ENCODE results near the gene ATP4B.

ATP4B gene

DNA sequence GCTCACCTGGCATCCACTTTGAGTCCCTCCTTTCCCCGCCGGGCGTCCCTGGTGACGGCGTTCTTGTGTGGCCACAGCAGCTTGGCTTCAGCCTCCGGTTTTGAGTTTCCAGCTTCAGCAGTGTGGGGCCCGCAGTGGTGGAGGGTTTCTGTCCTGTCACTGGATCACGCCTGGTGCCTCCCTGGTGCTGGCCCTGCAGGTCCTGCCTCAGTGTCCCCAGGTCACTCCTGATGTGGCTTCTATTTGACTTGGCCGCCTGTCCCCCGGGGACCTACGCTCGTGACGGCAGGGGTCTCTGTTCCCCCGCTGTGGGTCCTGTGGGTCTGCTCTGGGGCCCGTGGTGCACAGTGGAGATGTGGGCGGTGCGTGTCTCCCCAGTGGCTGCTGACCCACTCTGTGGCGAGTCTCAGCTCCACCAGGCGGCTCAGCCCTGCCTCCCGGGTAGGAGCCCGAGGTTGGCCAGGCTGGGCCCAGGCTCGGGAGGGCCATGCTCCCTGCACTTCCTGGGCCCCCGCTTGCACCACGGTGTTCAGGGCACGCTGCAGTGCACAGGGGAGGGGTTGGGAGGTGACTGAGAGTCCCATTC lies 1.9 kb downstream of the ATP4B start:
- no peak for DNase-seq

DNA sequence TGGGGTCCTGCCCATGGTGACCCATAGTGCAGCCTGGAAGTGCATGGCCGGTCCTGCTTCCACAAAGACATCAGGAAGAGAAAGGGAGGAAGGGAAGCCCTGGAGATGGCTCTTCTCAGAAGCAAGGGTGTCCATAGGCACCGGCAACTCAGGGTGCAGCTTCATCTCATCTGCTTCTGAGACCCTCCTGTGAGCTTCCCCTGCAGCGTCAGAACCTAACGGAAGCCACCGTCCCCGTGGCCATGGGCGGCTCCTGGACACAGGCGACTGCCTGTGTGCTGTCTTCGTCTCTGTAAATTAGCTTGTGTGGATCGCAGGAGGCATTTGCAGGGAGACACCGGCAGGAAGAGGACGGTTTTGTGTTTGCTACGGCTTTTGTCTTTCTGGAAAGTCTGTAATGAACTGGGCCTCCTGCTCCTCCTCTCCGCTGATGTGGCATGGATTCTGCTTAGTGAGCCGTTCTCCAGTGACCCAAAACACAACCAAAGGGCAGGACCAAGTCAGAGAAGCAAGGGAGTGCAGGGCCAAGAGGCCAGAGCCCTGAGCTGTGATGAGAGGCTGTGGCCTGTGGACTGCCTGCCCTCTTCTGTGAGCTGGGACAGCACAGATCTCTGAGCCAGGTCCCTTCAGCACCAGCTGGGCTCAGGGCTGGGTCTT lies 2.5 kb downstream of the ATP4B start:
- no peak for DNase-seq

DNA sequence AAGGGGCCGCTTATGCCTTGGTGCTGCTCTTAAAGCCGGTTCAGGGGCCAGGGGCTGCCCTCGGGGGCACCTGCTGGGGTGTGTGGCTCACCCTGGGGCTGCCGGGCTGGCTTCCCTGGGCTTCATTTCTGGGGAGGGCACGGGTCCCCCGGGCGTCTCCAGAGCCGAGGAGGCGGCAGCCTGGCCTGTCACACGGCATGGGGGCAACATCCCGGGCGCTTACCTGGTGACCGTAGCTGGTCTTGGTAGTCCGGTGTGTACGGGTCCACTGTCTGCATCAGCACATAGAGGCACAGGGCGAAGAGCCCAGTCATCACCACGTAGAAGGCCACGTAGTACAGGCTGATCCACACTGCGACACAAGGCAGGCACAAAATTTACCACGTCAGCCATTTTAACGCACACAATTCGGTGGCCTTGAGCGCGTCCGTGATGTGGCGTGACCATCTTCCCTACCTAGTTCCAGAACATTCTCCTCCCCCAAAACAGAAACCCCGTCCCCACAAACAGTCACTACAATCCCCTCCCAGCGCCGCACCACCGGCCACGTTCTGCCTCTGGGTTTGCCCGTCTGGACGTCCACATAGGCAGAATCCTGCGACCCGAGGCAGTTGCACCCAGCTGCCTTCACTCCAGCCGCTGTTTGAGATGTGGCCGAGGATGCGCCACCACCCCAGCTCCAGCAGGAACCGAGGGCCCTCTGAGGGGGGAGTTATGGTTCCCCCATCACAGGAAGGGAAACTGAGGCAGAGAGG lies 3.2 kb downstream of the ATP4B start:
- DNase-seq = no peak

DNA sequence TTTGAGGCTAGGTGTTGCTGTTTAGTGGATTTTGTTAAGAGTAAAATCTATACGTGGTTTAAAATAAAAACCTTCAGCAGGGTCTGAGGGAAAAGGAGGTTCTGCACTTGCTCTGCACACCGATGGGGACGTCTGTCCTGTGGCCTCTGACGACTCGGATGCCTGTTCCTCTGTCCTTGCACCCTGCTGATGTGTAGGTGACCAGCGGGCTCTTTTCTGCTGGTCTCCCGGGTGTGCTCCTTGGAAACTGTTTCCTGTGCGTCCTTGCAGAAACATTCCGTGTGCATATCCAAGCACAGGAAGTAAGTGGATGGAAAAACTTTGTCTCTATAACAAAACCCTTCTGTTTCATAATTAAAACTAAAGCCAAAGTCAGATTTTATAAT lies 3.8 kb downstream of the ATP4B start:
- DNase-seq = no peak

DNA sequence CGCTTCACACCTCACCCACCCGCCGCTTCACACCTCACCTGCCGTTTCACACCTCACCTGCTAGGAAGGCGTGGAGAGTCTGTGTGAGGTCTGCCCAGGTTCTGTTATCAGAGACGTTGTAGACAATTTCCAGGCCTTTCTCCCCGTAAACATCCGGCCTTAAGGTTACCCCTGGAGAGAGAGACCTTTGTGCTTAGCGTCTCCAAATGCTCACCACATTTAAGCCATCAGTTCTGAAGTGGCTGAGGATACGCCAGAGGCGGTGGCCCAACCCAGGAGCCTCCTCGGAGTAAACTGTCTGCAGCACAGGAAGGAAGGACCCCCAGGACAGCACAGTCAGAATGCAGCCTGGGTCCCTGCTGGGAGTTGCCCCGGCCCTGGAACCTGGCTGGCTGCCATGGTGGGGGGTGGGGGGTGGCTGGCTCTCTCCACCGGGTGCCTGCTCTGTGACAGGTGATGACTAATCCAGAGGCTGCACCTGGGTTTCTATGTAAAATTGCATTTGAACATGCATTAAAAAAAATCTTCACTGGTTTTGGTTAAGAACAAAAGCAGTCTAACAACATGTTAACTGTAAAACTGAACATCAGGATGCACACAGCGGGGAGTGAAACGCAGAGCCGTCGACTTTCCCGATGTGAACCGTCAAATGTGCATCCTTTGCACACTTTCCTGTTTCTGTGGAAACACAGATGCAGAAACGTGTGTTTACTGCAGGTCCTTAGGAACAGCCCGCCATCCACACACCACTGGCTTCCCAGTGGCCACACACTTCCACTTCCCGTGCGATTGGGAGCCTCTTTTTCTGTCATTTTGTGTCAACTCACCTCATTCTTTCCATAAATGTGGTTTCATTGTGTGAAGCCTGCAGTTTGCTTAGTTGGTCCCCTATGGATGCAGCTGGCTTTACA lies 4.5 kb downstream of the ATP4B start:
- DNase-seq = no peak

DNA sequence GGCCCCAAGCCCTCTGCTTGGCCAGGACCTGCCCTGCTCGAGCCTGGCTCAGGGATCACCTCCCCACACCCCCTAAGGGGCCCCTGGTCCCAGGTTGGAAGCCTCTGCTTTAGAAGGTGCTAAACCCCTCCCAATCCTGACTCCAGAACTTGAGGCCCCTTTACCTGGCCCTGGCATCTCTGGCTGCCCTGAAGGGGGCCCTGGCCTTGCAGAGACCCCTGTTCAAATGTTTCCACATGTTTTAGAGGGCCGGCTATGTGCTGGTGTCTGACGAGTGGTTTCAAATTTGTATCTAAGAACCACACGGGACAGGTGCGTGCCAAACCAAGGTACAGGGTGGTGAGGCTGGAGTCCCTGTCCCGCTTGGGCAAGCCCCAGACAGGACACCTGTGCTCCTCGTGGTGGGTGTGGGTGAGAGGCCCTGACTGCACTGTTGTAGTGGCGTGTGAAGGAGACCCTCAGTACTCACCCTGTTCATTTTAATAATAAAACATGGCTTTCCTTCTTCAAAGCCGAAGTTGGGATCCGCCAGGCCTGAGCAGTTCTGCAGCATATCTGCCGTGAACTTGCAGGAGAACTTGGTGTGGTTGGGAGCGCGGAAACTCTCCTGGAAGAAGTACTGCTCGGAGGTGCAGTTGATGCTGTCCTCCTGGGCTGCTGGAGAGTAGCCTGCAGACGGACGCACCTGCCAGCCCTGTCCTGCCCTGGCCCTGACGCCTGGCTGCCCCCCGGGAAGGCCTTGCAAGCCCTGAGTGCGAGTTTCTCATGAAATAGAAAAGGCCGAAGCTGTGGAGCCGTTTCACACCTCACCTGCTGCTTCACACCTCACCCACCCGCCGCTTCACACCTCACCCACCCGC lies 5.4 kb downstream of the ATP4B start:
- DNase-seq = no peak

DNA sequence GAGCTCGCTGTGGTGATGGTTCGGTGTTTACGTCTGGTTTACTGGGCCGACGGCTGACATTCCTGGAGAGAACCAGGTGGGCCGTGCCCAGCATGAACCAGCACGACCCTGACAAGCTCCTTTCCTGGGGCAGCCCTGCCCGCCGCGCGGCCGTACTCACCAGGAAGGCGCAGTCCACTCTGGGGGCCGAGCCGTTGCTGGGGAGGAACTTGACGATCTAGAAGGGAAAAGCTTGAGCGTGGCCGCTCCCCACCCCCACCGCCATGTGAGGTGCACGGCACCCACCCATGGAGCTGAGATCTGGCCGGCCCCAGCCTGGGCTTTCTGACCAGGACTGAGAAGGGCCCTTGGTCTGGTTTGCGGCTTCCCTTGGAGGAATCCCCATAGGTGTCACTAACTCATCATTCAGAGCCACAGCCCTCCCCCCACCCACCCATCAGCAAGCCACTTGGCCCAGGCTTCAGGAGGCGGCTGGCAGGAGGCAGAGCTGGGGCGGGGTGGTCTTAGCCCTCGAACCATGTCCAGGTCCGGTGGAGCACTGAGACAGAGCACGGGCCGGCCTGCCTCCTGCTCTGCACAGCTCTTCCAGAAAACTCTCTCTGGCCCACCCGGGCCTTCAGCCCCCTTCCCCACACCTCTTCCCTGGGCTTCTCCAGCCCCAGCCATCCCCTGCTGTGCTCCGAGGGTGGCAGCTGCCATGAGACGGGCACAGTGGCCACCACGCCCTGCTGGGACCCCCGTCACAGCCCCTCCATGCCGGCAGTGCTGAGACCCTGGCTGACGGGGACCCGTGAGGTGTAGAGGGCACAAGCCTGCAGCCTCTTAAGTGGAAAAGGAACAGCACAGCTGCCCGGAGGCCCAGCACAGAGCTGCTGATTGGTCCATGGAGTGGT lies 6.2 kb downstream of the ATP4B start:
- DNase-seq = no peak

DNA sequence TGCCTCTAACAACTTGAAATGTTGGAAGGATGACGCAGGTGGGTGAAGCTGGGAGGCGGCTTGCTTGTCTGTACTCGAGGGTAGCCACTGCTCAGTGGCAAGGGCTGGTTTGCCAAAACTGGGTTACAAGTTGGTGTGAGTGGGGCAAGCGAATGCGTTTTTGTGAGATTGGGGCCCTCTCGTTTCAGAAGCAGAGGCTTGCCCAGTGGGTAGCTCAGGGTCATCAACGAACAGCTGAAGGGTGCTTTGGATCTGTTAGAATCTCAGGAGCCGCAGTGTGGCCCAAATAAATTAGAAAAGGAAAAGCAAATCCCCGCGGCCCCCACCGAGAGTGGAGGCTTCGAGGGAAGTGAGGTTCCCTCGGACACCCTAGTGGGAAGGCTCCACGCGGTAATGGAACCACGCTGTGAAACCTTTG lies 7.3 kb downstream of the ATP4B start:
- DNase-seq = no peak

DNA sequence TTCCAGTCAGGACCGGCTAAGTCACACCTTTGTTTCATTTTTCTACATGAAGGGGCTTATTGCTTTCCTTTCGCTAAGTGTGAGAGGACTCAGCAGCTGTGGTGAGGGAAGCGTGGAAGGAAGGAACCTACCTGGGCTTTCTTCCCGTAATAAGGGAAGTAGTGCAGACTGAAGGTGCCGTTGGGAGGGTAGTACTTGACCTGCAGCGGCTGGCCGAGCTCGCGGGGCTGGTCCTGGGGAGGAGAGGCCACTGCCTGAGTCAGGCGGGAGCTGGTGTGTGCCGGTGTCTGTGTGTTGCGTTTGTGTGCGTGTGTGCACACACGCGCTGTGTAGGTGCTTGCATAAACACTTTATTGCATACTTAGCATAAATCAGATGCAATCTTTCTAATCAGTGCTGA lies 7.7 kb downstream of the ATP4B start:
- no peak for DNase-seq

DNA sequence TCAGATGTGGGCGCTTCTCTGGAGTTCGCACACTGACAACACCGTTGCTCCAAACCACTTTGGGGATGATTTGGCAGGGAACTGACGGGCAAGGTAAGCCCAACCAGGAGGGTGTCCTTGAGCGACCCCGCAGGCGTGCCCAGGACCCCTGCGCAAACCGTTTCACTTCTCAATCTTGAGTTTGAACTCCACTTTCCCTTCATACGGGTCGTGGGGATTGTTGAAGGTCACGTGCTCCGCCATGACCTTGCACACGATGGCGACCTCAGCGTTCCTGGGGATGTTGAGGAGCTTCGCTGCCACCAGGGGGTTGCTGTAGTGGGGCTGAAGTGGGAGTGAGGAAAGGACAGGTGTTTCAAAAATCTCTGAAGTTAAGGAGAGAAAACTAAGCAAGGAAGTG lies 8.8 kb downstream of the ATP4B start:
- DNase-seq = no peak

DNA sequence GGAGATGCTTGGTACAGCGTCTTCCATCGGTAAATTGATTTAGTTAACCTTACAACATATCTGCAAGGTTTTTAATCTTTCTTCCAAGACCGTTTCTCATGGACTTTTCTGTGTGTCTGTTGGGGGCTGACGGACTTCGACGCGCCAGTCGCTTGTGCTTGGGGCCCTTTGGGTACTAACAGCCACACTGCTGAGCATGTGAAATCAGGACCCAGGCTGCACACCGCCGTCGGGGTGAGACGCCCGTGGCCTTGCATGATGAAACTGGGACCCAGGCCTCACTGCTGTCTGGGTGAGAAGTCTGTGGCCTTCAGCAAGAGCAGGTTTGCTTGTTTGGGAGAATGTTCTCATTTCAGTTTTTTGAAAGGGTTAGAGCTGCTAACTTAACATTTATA lies 9.8 kb downstream of the ATP4B start:
- no peak for DNase-seq

DNA sequence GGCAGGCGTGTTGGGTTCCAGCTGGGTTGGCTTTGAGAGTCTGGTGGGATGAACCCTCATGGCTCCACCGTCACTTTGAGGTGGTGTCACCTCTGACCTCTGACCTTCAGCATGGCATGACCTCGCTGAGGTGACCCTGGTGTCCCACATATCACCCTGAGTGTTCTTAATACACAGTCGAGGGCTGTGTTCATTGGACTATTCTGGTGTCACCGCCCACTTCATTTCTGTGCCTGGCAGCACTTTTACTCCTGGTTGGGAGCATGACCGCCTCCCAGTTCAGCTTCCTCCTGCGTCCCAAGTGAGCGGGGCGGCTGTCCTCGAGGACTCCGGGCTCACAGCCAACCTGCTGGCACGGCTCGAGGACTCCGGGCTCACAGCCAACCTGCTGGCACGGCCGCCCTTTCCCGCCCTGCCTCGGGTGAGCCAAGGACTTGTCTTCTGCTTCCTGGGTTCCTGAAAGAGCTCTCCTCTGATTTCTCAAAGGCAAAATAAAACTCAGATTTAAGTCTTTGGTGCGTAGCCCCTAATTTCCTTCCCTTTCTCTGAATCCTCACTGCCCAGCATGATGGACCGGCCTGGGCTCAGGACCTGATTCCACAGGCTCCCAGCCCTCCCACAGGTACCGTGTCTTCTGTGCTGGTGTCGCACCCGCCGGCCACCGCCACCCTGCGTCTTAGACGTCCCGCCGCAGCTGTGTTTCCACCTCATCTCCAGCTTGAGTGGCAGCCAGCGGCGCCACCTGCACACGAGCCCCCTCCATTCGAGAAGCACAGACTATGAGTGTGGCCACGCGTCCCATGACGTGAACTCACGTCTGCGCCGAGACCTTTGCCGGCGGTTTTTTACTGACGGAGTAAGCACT lies 10.4 kb downstream of the ATP4B start:
- no peak for DNase-seq

DNA sequence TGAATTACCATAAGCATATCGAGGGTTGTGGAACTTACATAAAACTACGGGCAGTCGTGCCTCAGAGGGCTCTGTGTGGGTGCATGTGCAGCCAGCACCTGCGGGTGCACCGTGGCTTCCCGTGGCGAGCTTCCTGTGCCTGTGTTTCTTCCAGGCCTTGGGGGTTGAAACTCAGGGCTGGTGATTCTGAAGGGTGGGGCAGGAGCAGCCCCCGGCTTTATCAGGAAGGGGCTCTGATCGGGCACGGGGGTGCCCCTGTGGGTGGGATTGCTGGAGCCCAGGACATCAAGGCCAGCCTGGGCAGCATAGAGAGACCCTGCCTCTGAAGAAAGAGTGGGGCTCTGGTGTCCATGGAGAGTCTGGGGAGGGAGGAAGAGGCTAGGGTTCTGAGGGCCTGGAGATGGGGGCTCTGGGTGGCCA lies 11.1 kb downstream of the ATP4B start:
- DNase-seq = no peak

DNA sequence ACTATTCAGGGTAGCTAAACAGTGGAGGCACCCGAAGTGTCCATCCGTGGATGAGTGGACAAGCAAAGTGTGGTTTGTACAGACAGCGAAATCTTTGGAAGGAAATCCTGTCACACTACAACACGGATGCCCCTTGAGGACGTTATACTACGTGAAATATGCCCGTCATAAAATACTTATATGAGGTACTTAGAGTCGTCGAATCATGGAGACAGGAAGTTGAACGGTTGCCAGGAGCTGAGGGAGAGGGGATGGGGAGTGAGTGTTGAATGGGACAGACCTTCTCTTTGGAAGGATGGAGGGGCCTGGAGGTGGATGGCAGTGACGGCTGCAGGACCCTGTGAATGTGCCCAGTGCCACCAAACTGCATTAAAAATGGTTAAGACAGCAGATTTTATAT lies 11.6 kb downstream of the ATP4B start:
- DNase-seq = no peak

DNA sequence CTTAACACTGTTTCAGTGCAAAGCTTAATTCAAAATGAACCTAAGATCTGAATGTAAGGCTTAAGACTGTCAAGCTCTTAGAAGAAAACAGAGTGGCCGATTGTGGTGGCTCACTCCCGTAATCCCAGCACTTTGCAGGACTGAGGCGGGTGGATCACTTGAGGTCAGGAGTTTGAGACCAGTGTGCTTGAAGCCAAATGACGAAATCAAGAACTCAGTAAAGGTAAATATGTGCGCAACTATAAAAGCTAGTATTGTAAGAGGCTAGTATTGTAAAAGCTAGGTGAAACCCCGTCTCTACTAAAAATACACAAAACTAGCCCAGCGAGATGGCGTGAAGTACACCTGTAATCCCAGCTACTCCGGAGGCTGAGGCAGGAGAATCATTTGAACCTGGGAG lies 12.7 kb downstream of the ATP4B start:
- no peak for DNase-seq

DNA sequence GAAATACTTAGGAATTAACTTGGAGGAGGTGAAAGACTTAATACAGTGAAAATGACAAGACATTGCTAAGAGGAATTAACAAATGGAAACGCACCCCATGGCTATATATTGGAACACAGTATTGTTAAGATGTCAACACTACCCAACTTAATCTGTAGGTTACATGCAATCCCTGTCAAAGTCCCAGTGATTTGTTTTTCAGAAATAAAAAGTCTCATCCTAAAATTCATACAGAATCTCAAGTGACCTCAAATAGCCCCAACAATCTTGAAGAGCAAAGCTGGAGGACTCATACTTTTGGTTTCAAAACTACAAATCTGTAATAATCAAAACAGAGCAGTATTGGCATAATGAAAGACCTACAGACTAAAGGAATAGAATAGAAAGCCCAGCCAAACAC lies 13.2 kb downstream of the ATP4B start:
- DNase-seq = no peak

DNA sequence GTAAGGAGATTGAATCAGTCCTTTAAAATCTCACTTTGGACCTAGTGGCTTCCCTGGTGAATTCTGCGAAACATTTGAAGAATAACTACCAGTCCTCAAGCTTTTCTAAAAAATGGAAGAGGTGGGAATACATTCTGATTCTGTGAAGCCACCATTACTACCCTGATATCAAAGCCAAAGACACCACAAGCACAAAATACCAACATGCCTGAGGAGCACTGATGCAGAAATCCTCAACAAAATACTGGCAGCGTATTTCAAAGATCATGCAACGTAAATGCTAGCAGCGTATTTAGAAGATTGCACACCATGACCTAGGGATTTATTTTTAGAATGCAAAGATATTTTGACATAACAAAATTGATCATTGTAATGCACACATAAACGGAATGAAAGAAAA lies 14.4 kb downstream of the ATP4B start:
- no peak for DNase-seq

DNA sequence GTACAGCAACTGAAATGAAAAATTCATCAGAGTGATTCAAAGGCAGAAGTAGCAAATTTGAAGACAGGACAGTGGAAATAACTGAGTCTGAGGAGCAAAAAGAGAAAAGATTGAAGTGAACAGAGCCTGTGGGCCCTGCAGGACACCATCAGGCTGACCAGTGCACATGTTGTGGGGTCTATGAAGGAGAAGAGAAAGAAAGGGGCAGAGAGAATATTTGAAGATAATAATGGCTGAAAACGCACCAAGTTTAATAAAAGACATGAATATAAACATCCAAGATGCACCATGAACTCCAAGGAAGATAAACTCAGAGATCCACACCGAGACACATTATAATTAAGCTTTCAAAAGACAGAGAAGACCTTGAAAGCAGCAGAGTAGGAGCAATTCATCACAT lies 15.4 kb downstream of the ATP4B start:
- no peak for DNase-seq

DNA sequence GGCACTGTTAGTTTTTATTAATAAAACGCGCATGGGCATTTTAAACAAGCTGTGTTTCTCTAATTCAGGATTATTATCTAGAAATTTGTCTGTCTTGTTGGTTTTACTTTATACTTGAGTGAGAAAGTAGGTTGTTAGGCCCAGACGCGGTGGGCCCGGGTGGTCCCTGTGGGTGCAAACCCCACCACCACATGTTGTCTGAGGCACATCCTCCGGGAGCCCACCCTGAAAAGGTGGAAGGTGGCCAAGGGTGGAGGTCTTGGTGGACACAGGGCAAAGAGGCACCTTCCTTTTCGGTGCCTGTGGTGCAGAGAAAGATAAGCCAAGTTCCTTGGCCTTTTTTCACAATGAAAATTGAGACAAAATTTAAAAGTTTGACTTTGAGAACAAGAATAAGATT lies 16.6 kb downstream of the ATP4B start:
- no peak for DNase-seq

DNA sequence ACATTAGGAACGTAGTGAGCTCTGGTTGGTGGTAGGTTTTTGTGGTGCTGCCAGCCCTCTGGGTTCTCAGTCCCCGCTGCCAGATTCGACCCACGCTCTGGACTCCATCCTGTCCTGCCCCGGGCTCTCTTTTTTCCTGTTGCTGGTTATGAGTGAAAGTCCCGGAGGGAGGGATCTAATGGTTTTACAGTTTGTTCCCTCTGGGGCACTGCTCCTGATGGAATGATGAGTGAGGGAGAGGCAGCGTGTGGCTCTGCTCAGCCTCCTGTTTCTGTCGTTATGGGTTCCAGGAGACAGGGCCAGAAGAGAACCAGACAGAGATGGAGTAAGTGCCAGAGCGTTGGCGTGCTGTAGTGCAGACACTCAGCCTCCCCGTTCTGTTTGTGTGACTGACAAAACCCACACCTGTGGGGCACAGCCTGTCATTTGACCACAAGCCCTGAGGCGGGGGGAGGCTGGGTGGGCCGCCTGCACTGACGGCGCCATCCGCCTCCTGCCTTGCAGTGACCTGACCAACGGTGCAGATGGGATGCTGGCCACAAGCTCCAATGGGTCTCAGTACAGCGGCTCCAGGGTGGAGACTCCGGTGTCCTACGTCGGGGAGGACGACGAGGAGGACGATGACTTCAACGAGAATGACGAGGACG lies 18.3 kb downstream of the ATP4B start:
- no peak for DNase-seq
